ENCODE measurements around the gene TAPT1. TPM values are rescaled to one million over a fixed set of nuclear protein-coding genes. Genes with fewer than 3 reads are reported as not detected.

The TAPT1 gene
- total and polyA plus RNA-seq, 2 donors (not counting 1 experiment from before 2014, with no cell fraction given): 58.4 to 76.0 TPM

- CTCF ChIA-PET: no interaction called here
These were observed 100.5 kb downstream of the TAPT1 start for GRCh38 chr4:16125571-16126445.

More at GRCh38 chr4:16125571-16126445, 100.5 kb downstream of the TAPT1 start:
- DNase-seq (no peak), ATAC-seq (ENCODE audit: low read depth) (no peak)
- H3K9ac ChIP-seq (ENCODE audit: low read length): no peak overlapping the region
- H3K9me3 ChIP-seq (ENCODE audit: control extremely low read depth in 1 of 3, control insufficient read depth in 2 of 3, insufficient read depth in 1 of 3, low read length in 2 of 3): peaks cover 0 to under 1% (median 0%) of the 10 kb centered on the region in 3 donors
- H3K27me3 Mint-ChIP-seq: no peaks in the 10 kb centered on the region
- no peak overlapping the region for H3K4me3 ChIP-seq (ENCODE audit: control extremely low read depth in 1 of 5, extremely low read depth in 1 of 5, insufficient read depth in 1 of 5, low read depth in 2 of 5, low read length in 4 of 5)
- 82% methylated on average over 8 of the region's 8 CpGs for WGBS (ENCODE audit: insufficient coverage)
- no peaks in the 10 kb centered on the region for H3K9me3 Mint-ChIP-seq (ENCODE audit: insufficient read depth)
- POLR2A ChIA-PET: no interaction called here
- intact Hi-C loops (cut with micrococcal nuclease): no loop called here
- H3K36me3 ChIP-seq (replicated peaks in 1 of 2; ENCODE audit: control extremely low read depth in 1 of 2, control insufficient read depth in 1 of 2, extremely low read depth in 1 of 2, insufficient read depth in 2 of 2, low read length in 1 of 2): no peaks in the 10 kb centered on the region
- no peak overlapping the region for H3K27ac Mint-ChIP-seq
- H3K4me1 Mint-ChIP-seq: peaks cover 13% of the 10 kb centered on the region
- H3K4me2 ChIP-seq (replicated peaks; ENCODE audit: low read depth, low read length, poor library complexity, severe bottlenecking): no peak overlapping the region
- no peaks in the 10 kb centered on the region for H4K20me1 ChIP-seq (ENCODE audit: control insufficient read depth, insufficient read depth, low read length, poor library complexity, severe bottlenecking)
- H3K79me2 ChIP-seq (ENCODE audit: control insufficient read depth, insufficient read depth, low read length): no peaks in the 10 kb centered on the region
- peaks cover 14 to 15% of the 10 kb centered on the region in 2 donors for H3K4me1 ChIP-seq (ENCODE audit: control insufficient read depth in 2 of 2, insufficient read depth in 2 of 2, low read length in 2 of 2)
- TF ChIP-seq EZH2 (IDR thresholded peaks at IDR 0.05; ENCODE audit: borderline replicate concordance, insufficient read depth, low read depth, low read length, poor library complexity, severe bottlenecking) (no peak), CTCF (IDR thresholded peaks at IDR 0.05) (no peak)
- no peak overlapping the region for H3K4me3 Mint-ChIP-seq
- H3K27me3 ChIP-seq (replicated peaks in 1 of 4; ENCODE audit: control extremely low read depth in 1 of 4, control insufficient read depth in 3 of 4, insufficient read depth in 4 of 4, low read length in 3 of 4): no peaks in the 10 kb centered on the region
- no peak overlapping the region for H2AFZ ChIP-seq (ENCODE audit: insufficient read depth, low read depth, low read length, poor library complexity, severe bottlenecking)
- no peak overlapping the region for H3K27ac ChIP-seq (ENCODE audit: low read length in 2 of 2)

Data from B cell (primary cell).